IMR-90 (cell line): ENCODE data around the gene RRP9.

Experiments
- BHLHE40 ChIP-seq: fragments of 150-350 bp; IDR thresholded peaks from 2 replicates; pipeline ENCODE4 v1.6.1; 2016; ENCODE audit warnings: mild to moderate bottlenecking, low read depth, low read length
- CEBPB ChIP-seq: IDR thresholded peaks from 2 replicates; pipeline ENCODE4 v1.6.1; 2012; ENCODE audit warnings: low read depth, low read length, improper control_type of control experiment
- MAFK ChIP-seq: IDR thresholded peaks from 2 replicates; pipeline ENCODE4 v1.6.1; 2012; ENCODE audit warnings: low read depth, low read length, improper control_type of control experiment
- MAZ ChIP-seq: IDR thresholded peaks from 2 replicates; pipeline ENCODE4 v1.6.1; 2012; ENCODE audit warnings: low read depth, mild to moderate bottlenecking, low read length, improper control_type of control experiment, moderate library complexity, borderline replicate concordance
- MXI1 ChIP-seq: IDR thresholded peaks from 2 replicates; pipeline ENCODE4 v1.6.1; 2012; ENCODE audit warnings: low read depth, mild to moderate bottlenecking, low read length, moderate library complexity, borderline replicate concordance
- POLR2A ChIP-seq: IDR thresholded peaks from 2 replicates; pipeline ENCODE4 v1.6.1; 2012; ENCODE audit warnings: mild to moderate bottlenecking, low read depth, low read length
- TF ChIP-seq, protein P1 (sequence below): fragments of 150-350 bp; IDR thresholded peaks from 2 replicates; pipeline ENCODE4 v1.6.1; 2017; ENCODE audit warnings: mild to moderate bottlenecking, antibody characterized with exemption, low read length, low read depth
- TF ChIP-seq, protein P2 (sequence below): conservative IDR thresholded peaks from 2 replicates; pipeline ENCODE4 v1.5.1; 2012; ENCODE audit warnings: mild to moderate bottlenecking, low read depth, low read length, improper control_type of control experiment
- TF ChIP-seq, protein P3 (sequence below): fragments of 150-350 bp; IDR thresholded peaks from 2 replicates; pipeline ENCODE4 v1.6.1; 2016; ENCODE audit warnings: low read depth, mild to moderate bottlenecking, low read length, moderate library complexity, borderline replicate concordance

DNA sequence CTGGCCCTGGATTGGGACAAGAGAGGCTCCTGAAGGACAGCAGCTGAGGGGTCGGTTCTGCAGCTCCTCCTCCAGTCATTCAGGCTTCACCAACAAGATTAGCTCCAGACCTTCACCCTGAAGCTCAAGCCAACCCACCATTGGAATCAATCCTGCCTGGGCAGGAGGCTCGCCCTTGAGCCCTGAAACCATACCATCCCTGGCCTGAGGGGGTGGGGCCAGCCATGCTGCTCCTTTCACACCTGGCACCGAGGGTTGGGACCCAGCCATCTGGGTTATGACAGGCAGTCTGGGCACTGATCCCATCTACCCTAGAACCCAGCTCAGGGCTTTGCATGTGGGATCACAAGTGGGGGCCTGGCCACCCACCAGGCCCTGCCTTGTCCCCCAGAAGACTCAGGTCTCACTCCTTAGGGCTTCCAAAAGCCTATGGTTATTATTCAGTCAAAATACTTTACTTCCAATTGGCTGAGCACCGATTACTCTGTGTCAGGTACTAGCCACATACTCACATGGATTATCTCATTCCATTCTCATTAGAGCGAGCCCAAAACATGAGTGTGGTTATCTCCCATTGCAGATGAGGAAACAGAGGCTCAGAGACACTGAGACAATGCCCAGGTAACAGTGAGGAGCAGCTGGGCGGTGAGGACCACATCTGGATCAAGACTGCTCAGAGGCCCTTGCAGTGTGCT, 29.0 kb upstream of the RRP9 start:
- TF ChIP-seq CEBPB = no peak
- TF ChIP-seq, protein P1, sequence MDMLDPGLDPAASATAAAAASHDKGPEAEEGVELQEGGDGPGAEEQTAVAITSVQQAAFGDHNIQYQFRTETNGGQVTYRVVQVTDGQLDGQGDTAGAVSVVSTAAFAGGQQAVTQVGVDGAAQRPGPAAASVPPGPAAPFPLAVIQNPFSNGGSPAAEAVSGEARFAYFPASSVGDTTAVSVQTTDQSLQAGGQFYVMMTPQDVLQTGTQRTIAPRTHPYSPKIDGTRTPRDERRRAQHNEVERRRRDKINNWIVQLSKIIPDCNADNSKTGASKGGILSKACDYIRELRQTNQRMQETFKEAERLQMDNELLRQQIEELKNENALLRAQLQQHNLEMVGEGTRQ = no peak
- TF ChIP-seq, protein P2, sequence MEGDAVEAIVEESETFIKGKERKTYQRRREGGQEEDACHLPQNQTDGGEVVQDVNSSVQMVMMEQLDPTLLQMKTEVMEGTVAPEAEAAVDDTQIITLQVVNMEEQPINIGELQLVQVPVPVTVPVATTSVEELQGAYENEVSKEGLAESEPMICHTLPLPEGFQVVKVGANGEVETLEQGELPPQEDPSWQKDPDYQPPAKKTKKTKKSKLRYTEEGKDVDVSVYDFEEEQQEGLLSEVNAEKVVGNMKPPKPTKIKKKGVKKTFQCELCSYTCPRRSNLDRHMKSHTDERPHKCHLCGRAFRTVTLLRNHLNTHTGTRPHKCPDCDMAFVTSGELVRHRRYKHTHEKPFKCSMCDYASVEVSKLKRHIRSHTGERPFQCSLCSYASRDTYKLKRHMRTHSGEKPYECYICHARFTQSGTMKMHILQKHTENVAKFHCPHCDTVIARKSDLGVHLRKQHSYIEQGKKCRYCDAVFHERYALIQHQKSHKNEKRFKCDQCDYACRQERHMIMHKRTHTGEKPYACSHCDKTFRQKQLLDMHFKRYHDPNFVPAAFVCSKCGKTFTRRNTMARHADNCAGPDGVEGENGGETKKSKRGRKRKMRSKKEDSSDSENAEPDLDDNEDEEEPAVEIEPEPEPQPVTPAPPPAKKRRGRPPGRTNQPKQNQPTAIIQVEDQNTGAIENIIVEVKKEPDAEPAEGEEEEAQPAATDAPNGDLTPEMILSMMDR = no peak
- no peak for TF ChIP-seq POLR2A
- TF ChIP-seq BHLHE40 = no peak
- TF ChIP-seq MXI1 = no peak
- no peak for TF ChIP-seq MAZ
- TF ChIP-seq, protein P3, sequence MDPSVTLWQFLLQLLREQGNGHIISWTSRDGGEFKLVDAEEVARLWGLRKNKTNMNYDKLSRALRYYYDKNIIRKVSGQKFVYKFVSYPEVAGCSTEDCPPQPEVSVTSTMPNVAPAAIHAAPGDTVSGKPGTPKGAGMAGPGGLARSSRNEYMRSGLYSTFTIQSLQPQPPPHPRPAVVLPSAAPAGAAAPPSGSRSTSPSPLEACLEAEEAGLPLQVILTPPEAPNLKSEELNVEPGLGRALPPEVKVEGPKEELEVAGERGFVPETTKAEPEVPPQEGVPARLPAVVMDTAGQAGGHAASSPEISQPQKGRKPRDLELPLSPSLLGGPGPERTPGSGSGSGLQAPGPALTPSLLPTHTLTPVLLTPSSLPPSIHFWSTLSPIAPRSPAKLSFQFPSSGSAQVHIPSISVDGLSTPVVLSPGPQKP = no peak
- TF ChIP-seq MAFK = no peak
